WTC11 (cell line): ENCODE data around the gene CCDC158. TPM values are rescaled to one million over a fixed set of nuclear protein-coding genes. Genes with fewer than 3 reads are reported as not detected.

Experiments
- ATAC-seq: fragments of 200-7000 bp; cut with Tn5 transposase; 2 replicates; pipeline ENCODE4 v1.10.0; 2021; ENCODE audit warnings: mild to moderate bottlenecking, moderate library complexity
- CTCF ChIA-PET: fragments of 300-600 bp; sonication (Branson Sonifier 250); formaldehyde crosslinking; loops from one replicate; lab custom pipeline; 2021; ENCODE audit warnings: antibody characterized with exemption; lab: Charles Lee
- POLR2A ChIA-PET: fragments of 350-600 bp; sonication (Branson Sonifier 250); formaldehyde crosslinking; loops from one replicate; lab custom pipeline; 2021; ENCODE audit warnings: antibody characterized with exemption; lab: Charles Lee
- DNase-seq: peaks from one replicate; pipeline ENCODE4 v3.0.0; 2021; ENCODE audit warnings: low spot score
- H3K27ac Mint-ChIP-seq: 2 replicates; pipeline ENCODE4 v1.8.0; 2021; ENCODE audit warnings: mixed read lengths
- H3K27me3 Mint-ChIP-seq: 2 replicates; pipeline ENCODE4 v1.8.0; 2021; ENCODE audit warnings: low read depth, mild to moderate bottlenecking, moderate library complexity, mixed read lengths
- H3K36me3 Mint-ChIP-seq: 2 replicates; pipeline ENCODE4 v1.8.0; 2021; ENCODE audit warnings: mixed read lengths
- H3K4me1 Mint-ChIP-seq: 2 replicates; pipeline ENCODE4 v1.8.0; 2022; ENCODE audit warnings: mixed read lengths
- H3K4me3 Mint-ChIP-seq: 2 replicates; pipeline ENCODE4 v1.8.0; 2021; ENCODE audit warnings: mild to moderate bottlenecking, moderate library complexity, mixed read lengths
- H3K9me3 Mint-ChIP-seq: 2 replicates; pipeline ENCODE4 v1.8.0; 2021; ENCODE audit warnings: mixed read lengths
- CDX4 ChIP-seq: fragments of 250-450 bp; sonication (Bioruptor Pico); IDR thresholded peaks from 2 replicates; pipeline ENCODE4 v1.9.0; 2021; ENCODE audit warnings: moderate library complexity, mild to moderate bottlenecking, inconsistent platforms, borderline replicate concordance
- FOXK1 ChIP-seq: sonication (generic); formaldehyde crosslinking; IDR thresholded peaks from 2 replicates; pipeline ENCODE4 v1.8.0; 2022; ENCODE audit warnings: mild to moderate bottlenecking, moderate library complexity, missing genetic modification reagents
- GABPB1 ChIP-seq: sonication (generic); formaldehyde crosslinking; IDR thresholded peaks from 2 replicates; pipeline ENCODE4 v1.8.1; 2023; ENCODE audit warnings: mild to moderate bottlenecking, missing genetic modification reagents
- HMGXB4 ChIP-seq: sonication (generic); formaldehyde crosslinking; IDR thresholded peaks from 2 replicates; pipeline ENCODE4 v1.8.1; 2023; ENCODE audit warnings: mild to moderate bottlenecking, moderate library complexity, missing genetic modification reagents
- TCF7 ChIP-seq: sonication (generic); formaldehyde crosslinking; IDR thresholded peaks from 2 replicates; pipeline ENCODE4 v1.8.0; 2022; ENCODE audit warnings: mild to moderate bottlenecking, low read depth, missing genetic modification reagents, moderate library complexity
- ZNF219 ChIP-seq: sonication (generic); formaldehyde crosslinking; IDR thresholded peaks from 2 replicates; pipeline ENCODE4 v1.8.0; 2023; ENCODE audit warnings: missing genetic modification reagents, mild to moderate bottlenecking, borderline replicate concordance
- ZNF425 ChIP-seq: fragments of 250-450 bp; sonication (Bioruptor Pico); conservative IDR thresholded peaks from 2 replicates; pipeline ENCODE4 v1.9.0; 2021; ENCODE audit warnings: mild to moderate bottlenecking
- total RNA-seq: library from RNA; stranded (reverse); gene quantifications from 3 replicates; pipeline ENCODE4 v1.2.3, GENCODE V29; 2021
- TF ChIP-seq, protein P1 (sequence below): sonication (generic); formaldehyde crosslinking; IDR thresholded peaks from 2 replicates; pipeline ENCODE4 v1.8.1; 2023; ENCODE audit warnings: mild to moderate bottlenecking, missing genetic modification reagents, moderate library complexity
- TF ChIP-seq, protein P2 (sequence below): sonication (generic); formaldehyde crosslinking; IDR thresholded peaks from 2 replicates; pipeline ENCODE4 v1.8.1; 2022; ENCODE audit warnings: low read depth, missing genetic modification reagents, borderline replicate concordance
- TF ChIP-seq, protein P3 (sequence below): fragments of 200-600 bp; IDR thresholded peaks from 2 replicates; pipeline ENCODE4 v1.8.0; 2022; ENCODE audit warnings: antibody characterized with exemption

Gene CCDC158
- total RNA-seq, 1 experiment from 2014 or later = 0.15 TPM

DNA sequence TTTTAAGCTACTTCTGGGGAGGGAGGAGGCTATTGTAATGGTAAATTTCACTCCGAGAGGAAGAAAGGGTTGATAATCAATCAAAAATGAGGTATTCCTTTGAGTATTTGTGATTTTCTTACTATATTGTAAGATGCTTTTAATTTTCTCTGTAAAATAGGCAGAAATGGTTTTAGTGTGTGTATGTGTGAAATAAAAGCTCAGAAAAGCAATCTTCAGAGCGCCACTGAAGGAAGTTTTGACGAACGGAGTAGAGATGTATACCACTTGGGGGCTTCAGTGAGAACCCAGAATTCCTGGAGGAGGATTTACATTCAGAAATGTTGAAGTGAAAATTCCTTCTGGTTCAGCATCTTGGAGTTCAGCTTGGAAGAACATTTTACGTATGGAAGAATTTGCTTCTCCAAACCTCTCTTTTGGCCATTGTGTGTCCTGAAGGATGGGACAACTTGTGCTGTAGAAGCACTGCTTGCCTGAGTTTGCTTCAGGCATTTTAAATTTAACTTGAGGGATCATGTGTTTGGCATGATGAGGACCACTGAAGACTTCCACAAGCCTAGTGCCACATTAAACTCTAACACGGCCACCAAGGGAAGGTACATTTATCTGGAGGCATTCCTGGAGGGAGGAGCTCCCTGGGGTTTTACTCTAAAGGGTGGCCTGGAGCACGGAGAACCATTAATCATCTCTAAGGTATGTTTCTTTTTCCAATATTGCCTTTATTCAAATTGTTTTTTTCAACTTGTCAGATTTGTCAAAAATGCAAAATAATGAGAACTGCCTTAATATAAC, 14.8 kb upstream of the CCDC158 start:
- TF ChIP-seq FOXK1 (CRISPR knock-in tag) (no peak), TCF7 (no peak), GABPB1 (CRISPR knock-in tag) (no peak)
- TF ChIP-seq, protein P1, sequence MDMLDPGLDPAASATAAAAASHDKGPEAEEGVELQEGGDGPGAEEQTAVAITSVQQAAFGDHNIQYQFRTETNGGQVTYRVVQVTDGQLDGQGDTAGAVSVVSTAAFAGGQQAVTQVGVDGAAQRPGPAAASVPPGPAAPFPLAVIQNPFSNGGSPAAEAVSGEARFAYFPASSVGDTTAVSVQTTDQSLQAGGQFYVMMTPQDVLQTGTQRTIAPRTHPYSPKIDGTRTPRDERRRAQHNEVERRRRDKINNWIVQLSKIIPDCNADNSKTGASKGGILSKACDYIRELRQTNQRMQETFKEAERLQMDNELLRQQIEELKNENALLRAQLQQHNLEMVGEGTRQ (CRISPR knock-in tag) = no peak
- POLR2A ChIA-PET = interaction anchor here (0.6 kb wide), 1 partner anchor 513 kb away, joined by 4 read pairs; no protein-coding TSS in a partner anchor
- peak; percentile 75 for ATAC-seq
- CTCF ChIA-PET = interaction anchor here (0.5 to 7.8 kb wide), 16 partner anchors 8 to 768 kb away, joined by 3 to 179 read pairs (median 4); no protein-coding TSS in a partner anchor
- Mint-ChIP-seq H3K27ac (peak overlapping the region; percentile 97), H3K27me3 (no peaks in the 10 kb centered on the region), H3K9me3 (peaks cover 15% of the 10 kb centered on the region), H3K36me3 (peaks cover 11% of the 10 kb centered on the region), H3K4me3 (peak overlapping the region; percentile 78), H3K4me1 (peaks cover 53% of the 10 kb centered on the region)
- DNase-seq = no peak

DNA sequence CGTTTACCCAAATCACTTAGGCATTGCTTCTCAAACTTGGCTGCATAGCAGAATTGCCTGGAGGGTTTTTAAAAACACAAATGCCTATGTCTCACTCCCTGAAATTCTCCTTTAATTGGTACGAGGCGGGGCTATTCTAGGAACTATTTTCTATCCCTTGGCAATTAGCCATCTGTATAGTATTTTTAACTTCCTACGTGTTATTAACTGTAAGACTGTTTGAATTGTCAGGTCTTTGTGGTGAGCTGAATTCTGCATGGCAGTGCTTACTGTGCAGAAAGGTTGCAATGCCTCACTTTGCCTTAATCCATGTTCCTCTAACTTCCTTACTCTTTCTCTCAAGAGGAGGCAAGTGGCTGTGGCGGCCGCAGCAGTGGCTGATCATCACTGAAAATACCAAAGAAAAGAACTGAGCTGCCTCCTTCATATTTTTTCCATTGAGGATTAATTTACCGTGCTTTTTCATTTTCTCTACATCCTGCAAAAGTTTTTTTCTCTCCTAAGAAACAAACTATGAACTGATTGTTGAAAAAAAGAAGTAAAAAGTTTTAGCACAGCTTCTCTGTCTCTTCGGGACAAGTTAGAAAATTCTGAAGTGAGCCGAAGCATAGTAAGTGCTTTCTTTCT, 14.1 kb upstream of the CCDC158 start, which contains the start of gene SHROOM3:
TSS of gene SHROOM3 (plus strand) at position 329 of the 627 bp plus-strand sequence. CDS start 824 bp downstream, outside the sequence.
- ATAC-seq = peak; percentile 53
- H3K4me1 Mint-ChIP-seq = peaks cover 56% of the 10 kb centered on the region
- CTCF ChIA-PET = interaction anchor here (0.5 to 7.8 kb wide), 16 partner anchors 8 to 769 kb away, joined by 3 to 179 read pairs (median 4); no protein-coding TSS in a partner anchor
- H3K36me3 Mint-ChIP-seq = peaks cover 11% of the 10 kb centered on the region
- H3K4me3 Mint-ChIP-seq = peak within 1 kb of the TSS; percentile 78
- POLR2A ChIA-PET = no interaction called here
- TF ChIP-seq HMGXB4 (no peak), CDX4 (CRISPR knock-in tag) (no peak), ZNF219 (no peak)
- TF ChIP-seq, protein P2, sequence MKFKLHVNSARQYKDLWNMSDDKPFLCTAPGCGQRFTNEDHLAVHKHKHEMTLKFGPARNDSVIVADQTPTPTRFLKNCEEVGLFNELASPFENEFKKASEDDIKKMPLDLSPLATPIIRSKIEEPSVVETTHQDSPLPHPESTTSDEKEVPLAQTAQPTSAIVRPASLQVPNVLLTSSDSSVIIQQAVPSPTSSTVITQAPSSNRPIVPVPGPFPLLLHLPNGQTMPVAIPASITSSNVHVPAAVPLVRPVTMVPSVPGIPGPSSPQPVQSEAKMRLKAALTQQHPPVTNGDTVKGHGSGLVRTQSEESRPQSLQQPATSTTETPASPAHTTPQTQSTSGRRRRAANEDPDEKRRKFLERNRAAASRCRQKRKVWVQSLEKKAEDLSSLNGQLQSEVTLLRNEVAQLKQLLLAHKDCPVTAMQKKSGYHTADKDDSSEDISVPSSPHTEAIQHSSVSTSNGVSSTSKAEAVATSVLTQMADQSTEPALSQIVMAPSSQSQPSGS (CRISPR knock-in tag) = no peak
- no peaks in the 10 kb centered on the region for H3K27me3 Mint-ChIP-seq
- DNase-seq = no peak
- peak within 1 kb of the TSS; percentile 97 for H3K27ac Mint-ChIP-seq
- H3K9me3 Mint-ChIP-seq = peaks cover 15% of the 10 kb centered on the region

- no peak for DNase-seq
- H3K27me3 Mint-ChIP-seq = no peaks in the 10 kb centered on the region
- peak overlapping the region; percentile 4; the same call in 1 of the 2 replicates for H3K27ac Mint-ChIP-seq
- H3K9me3 Mint-ChIP-seq = no peaks in the 10 kb centered on the region
- H3K4me1 Mint-ChIP-seq = peaks cover 43% of the 10 kb centered on the region
- POLR2A ChIA-PET = interaction anchor here (0.7 to 0.9 kb wide), 2 partner anchors 155 to 327 kb away, joined by 3 read pairs; no protein-coding TSS in a partner anchor
- CTCF ChIA-PET = interaction anchor here (0.7 to 7.8 kb wide), 13 partner anchors 10 to 327 kb away, joined by 3 to 179 read pairs (median 4); no protein-coding TSS in a partner anchor
- no peaks in the 10 kb centered on the region for H3K36me3 Mint-ChIP-seq
- peak; percentile 37 for ATAC-seq
- no peak for TF ChIP-seq ZNF425
- TF ChIP-seq, protein P3, sequence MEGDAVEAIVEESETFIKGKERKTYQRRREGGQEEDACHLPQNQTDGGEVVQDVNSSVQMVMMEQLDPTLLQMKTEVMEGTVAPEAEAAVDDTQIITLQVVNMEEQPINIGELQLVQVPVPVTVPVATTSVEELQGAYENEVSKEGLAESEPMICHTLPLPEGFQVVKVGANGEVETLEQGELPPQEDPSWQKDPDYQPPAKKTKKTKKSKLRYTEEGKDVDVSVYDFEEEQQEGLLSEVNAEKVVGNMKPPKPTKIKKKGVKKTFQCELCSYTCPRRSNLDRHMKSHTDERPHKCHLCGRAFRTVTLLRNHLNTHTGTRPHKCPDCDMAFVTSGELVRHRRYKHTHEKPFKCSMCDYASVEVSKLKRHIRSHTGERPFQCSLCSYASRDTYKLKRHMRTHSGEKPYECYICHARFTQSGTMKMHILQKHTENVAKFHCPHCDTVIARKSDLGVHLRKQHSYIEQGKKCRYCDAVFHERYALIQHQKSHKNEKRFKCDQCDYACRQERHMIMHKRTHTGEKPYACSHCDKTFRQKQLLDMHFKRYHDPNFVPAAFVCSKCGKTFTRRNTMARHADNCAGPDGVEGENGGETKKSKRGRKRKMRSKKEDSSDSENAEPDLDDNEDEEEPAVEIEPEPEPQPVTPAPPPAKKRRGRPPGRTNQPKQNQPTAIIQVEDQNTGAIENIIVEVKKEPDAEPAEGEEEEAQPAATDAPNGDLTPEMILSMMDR = peak; percentile 40; the same call in 1 of the 2 replicates
- no peak overlapping the region for H3K4me3 Mint-ChIP-seq
Observed at GRCh38 chr4:76430519-76431388, 9.8 kb upstream of the CCDC158 start.
